Pulmonary artery endothelial cell (primary cell): Measurements from ENCODE around the gene IFITM2. TPM values are rescaled to one million over a fixed set of nuclear protein-coding genes. Genes with fewer than 3 reads are reported as not detected.
"Not testable (repeated sequence)": the region's sequence is repeated elsewhere in the genome, so short reads cannot be mapped to it uniquely, and the experiment has no call there.

Source experiments
- DNase-seq: peaks from one replicate; pipeline ENCODE4 v3.0.0-alpha.2; 2011; ENCODE audit warnings: low read depth, low spot score
- total RNA-seq: library from RNA; depleted of rRNA; stranded (reverse); fragments of >200 nt; gene quantifications from 2 replicates; pipeline ENCODE4 v1.2.3, GENCODE V29; 2014

The IFITM2 gene
- total RNA-seq, result 32.9 and 46.6 TPM in 2 replicates

GRCh38 chr11:307766-308708, at the start of gene IFITM2:
Gene IFITM2 (plus strand): TSS chr11:307816. CDS start chr11:308193, 377 bp downstream.
- DNase-seq, result not testable (repeated sequence)

- DNase-seq, result no peak
Observed at GRCh38 chr11:259413-259812, 48.2 kb upstream of the IFITM2 start.

- no peak for DNase-seq
Observed at GRCh38 chr11:261624-262023, 46.0 kb upstream of the IFITM2 start.

- DNase-seq, result no peak
Observed at GRCh38 chr11:266676-267439, 40.8 kb upstream of the IFITM2 start.

- DNase-seq, result no peak
Observed at GRCh38 chr11:267491-267994, 40.1 kb upstream of the IFITM2 start.

GRCh38 chr11:268716-269145, 38.9 kb upstream of the IFITM2 start:
- not testable (repeated sequence) for DNase-seq

GRCh38 chr11:269146-269890, 38.3 kb upstream of the IFITM2 start:
- no peak for DNase-seq

GRCh38 chr11:270451-271318, 36.9 kb upstream of the IFITM2 start:
- no peak for DNase-seq

- DNase-seq, result no peak
Observed at GRCh38 chr11:271319-271715, 36.3 kb upstream of the IFITM2 start.

GRCh38 chr11:272195-272930, 35.3 kb upstream of the IFITM2 start:
- DNase-seq, result no peak

- DNase-seq, result no peak
Observed at GRCh38 chr11:272931-273198, 34.8 kb upstream of the IFITM2 start.

GRCh38 chr11:276219-276618, 31.4 kb upstream of the IFITM2 start:
- DNase-seq, result no peak

- DNase-seq, result no peak
Observed at GRCh38 chr11:278001-278951, 29.3 kb upstream of the IFITM2 start, which contains the start of gene NLRP6. Gene NLRP6 (plus strand): TSS chr11:278407. CDS start chr11:278570, 163 bp downstream.

- no peak for DNase-seq
Observed at GRCh38 chr11:279040-279965, 28.3 kb upstream of the IFITM2 start.

- no peak for DNase-seq
Observed at GRCh38 chr11:279966-280705, 27.5 kb upstream of the IFITM2 start.

GRCh38 chr11:280706-281485, 26.7 kb upstream of the IFITM2 start:
- no peak for DNase-seq
